ENCODE measurements around the gene CDCA4. TPM values are rescaled to one million over a fixed set of nuclear protein-coding genes. Genes with fewer than 3 reads are reported as not detected.

CDCA4 gene
- polyA plus RNA-seq, 1 donor from 2014 or later = 5.4 TPM

DNA sequence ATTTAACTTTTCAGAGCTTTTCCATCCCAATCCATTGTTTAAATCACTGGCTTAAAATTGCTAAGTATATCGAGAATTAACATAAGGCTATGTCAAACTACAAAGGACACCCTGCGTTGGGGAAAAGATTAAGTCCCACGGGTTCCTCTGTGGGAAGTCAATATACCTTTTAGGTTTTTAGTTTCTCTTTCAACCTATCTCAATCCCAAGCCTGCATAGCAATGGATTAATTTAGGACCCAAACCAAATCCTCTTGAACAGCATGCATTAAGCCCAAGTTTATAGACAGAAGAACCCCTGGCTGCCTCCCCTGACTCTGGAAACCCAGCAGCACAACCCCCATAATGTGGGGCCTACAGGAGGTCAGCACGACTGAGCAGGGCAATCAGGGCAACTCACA lies 6.3 kb downstream of the CDCA4 start:
- Histone ChIP-seq H2AFZ (ENCODE audit: low read depth, low read length) (no peak overlapping the region), H3K27me3 (ENCODE audit: insufficient read depth, low read depth, low read length) (no peaks in the 10 kb centered on the region), H3K79me2 (replicated peaks; ENCODE audit: insufficient read depth, low read length) (peaks cover 76% of the 10 kb centered on the region), H3K4me2 (ENCODE audit: low read length) (no peak overlapping the region), H3K9ac (ENCODE audit: low read length) (no peak overlapping the region), H3K27ac (ENCODE audit: low read length) (no peak overlapping the region), H3F3A (ENCODE audit: insufficient read depth, low read length, poor library complexity, severe bottlenecking) (no peaks in the 10 kb centered on the region), H4K20me1 (ENCODE audit: insufficient read depth) (no peaks in the 10 kb centered on the region), H3K9me3 (ENCODE audit: low read length) (no peaks in the 10 kb centered on the region), H3K36me3 (ENCODE audit: insufficient read depth, low read length) (no peaks in the 10 kb centered on the region), H3K9me2 (ENCODE audit: insufficient read depth, low read length) (no peaks in the 10 kb centered on the region), H3K4me3 (ENCODE audit: low read length) (no peak overlapping the region)
- no peak for TF ChIP-seq EP300 (conservative IDR thresholded peaks at IDR 0.05; ENCODE audit: poor library complexity, severe bottlenecking)
- TF ChIP-seq, protein P1, sequence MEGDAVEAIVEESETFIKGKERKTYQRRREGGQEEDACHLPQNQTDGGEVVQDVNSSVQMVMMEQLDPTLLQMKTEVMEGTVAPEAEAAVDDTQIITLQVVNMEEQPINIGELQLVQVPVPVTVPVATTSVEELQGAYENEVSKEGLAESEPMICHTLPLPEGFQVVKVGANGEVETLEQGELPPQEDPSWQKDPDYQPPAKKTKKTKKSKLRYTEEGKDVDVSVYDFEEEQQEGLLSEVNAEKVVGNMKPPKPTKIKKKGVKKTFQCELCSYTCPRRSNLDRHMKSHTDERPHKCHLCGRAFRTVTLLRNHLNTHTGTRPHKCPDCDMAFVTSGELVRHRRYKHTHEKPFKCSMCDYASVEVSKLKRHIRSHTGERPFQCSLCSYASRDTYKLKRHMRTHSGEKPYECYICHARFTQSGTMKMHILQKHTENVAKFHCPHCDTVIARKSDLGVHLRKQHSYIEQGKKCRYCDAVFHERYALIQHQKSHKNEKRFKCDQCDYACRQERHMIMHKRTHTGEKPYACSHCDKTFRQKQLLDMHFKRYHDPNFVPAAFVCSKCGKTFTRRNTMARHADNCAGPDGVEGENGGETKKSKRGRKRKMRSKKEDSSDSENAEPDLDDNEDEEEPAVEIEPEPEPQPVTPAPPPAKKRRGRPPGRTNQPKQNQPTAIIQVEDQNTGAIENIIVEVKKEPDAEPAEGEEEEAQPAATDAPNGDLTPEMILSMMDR (IDR thresholded peaks at IDR 0.05; ENCODE audit: poor library complexity, severe bottlenecking) = no peak
- no peak for TF ChIP-seq REST (IDR thresholded peaks at IDR 0.05; ENCODE audit: borderline replicate concordance)
- no peak for TF ChIP-seq MXI1 (conservative IDR thresholded peaks at IDR 0.05; ENCODE audit: poor library complexity, severe bottlenecking)
- TF ChIP-seq TAF1 (IDR thresholded peaks at IDR 0.05; ENCODE audit: low read depth) = no peak
- TF ChIP-seq POLR2AphosphoS5 (IDR thresholded peaks at IDR 0.05) = no peak
- TF ChIP-seq SMC3 (conservative IDR thresholded peaks at IDR 0.05; ENCODE audit: poor library complexity) = no peak
- TF ChIP-seq RAD21 (conservative IDR thresholded peaks at IDR 0.05) = no peak
- no peak for TF ChIP-seq EZH2 (IDR thresholded peaks at IDR 0.05; ENCODE audit: borderline replicate concordance, insufficient read depth, low read length, poor library complexity, severe bottlenecking)

DNA sequence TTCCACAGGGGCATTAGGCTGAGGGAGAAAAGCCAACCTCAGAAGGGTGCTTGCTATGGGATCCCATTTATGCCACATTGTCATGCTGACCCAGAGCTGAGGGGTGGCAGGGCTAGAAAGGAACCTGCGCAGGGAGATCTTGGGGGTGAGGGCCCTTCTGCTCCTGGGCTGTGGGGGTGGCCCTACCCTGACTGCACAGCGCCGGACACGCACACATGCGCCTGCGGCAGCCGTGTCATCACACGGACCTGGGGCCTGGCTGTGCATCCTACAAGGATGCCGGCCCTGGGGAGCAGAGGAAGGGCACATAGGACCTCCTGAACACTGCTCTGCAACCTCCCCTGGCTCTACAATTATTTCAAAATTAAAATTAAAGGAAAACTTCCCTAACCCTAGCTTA lies 6.9 kb downstream of the CDCA4 start:
- H2AFZ ChIP-seq (ENCODE audit: low read depth, low read length) = no peak overlapping the region
- H3K79me2 ChIP-seq (replicated peaks; ENCODE audit: insufficient read depth, low read length) = peaks cover 71% of the 10 kb centered on the region
- H3K27me3 ChIP-seq (ENCODE audit: insufficient read depth, low read depth, low read length) = no peaks in the 10 kb centered on the region
- no peak overlapping the region for H3K4me3 ChIP-seq (ENCODE audit: low read length)
- H3K27ac ChIP-seq (ENCODE audit: low read length) = no peak overlapping the region
- H3K9me2 ChIP-seq (ENCODE audit: insufficient read depth, low read length) = no peaks in the 10 kb centered on the region
- no peak overlapping the region for H3K9ac ChIP-seq (ENCODE audit: low read length)
- no peaks in the 10 kb centered on the region for H3K36me3 ChIP-seq (ENCODE audit: insufficient read depth, low read length)
- TF ChIP-seq EP300 (conservative IDR thresholded peaks at IDR 0.05; ENCODE audit: poor library complexity, severe bottlenecking) (no peak), EZH2 (IDR thresholded peaks at IDR 0.05; ENCODE audit: borderline replicate concordance, insufficient read depth, low read length, poor library complexity, severe bottlenecking) (no peak), SMC3 (conservative IDR thresholded peaks at IDR 0.05; ENCODE audit: poor library complexity) (no peak), POLR2AphosphoS5 (IDR thresholded peaks at IDR 0.05) (no peak), TAF1 (IDR thresholded peaks at IDR 0.05; ENCODE audit: low read depth) (no peak), MXI1 (conservative IDR thresholded peaks at IDR 0.05; ENCODE audit: poor library complexity, severe bottlenecking) (no peak), RAD21 (conservative IDR thresholded peaks at IDR 0.05) (no peak), REST (IDR thresholded peaks at IDR 0.05; ENCODE audit: borderline replicate concordance) (no peak)
- TF ChIP-seq, protein P1 (IDR thresholded peaks at IDR 0.05; ENCODE audit: poor library complexity, severe bottlenecking) = no peak
- no peaks in the 10 kb centered on the region for H4K20me1 ChIP-seq (ENCODE audit: insufficient read depth)
- H3K4me2 ChIP-seq (ENCODE audit: low read length) = no peak overlapping the region
- no peaks in the 10 kb centered on the region for H3K9me3 ChIP-seq (ENCODE audit: low read length)
- H3F3A ChIP-seq (ENCODE audit: insufficient read depth, low read length, poor library complexity, severe bottlenecking) = no peaks in the 10 kb centered on the region

All from neural cell (in vitro differentiated cells).